Measurements from ENCODE around the gene VEGFB. TPM values are rescaled to one million over a fixed set of nuclear protein-coding genes. Genes with fewer than 3 reads are reported as not detected.
A peak's percentile ranks its signal among the peaks of the same experiment; 100 is the strongest.

The VEGFB gene
- polyA plus RNA-seq, 3 donors, result 73.8 to 84.8 (median 81.0) TPM

- no peak for DNase-seq (ENCODE audit: low read depth in 3 of 3, low spot score in 2 of 3)
Measured at GRCh38 chr11:64210301-64211020, 23.9 kb upstream of the VEGFB start.

- DNase-seq (ENCODE audit: low read depth in 3 of 3, low spot score in 2 of 3), result no peak
Measured at GRCh38 chr11:64211181-64211872, 23.1 kb upstream of the VEGFB start.

GRCh38 chr11:64216879-64217278 is 17.5 kb upstream of the VEGFB start:
- DNase-seq (ENCODE audit: low read depth in 3 of 3, low spot score in 2 of 3), result no peak

DNA sequence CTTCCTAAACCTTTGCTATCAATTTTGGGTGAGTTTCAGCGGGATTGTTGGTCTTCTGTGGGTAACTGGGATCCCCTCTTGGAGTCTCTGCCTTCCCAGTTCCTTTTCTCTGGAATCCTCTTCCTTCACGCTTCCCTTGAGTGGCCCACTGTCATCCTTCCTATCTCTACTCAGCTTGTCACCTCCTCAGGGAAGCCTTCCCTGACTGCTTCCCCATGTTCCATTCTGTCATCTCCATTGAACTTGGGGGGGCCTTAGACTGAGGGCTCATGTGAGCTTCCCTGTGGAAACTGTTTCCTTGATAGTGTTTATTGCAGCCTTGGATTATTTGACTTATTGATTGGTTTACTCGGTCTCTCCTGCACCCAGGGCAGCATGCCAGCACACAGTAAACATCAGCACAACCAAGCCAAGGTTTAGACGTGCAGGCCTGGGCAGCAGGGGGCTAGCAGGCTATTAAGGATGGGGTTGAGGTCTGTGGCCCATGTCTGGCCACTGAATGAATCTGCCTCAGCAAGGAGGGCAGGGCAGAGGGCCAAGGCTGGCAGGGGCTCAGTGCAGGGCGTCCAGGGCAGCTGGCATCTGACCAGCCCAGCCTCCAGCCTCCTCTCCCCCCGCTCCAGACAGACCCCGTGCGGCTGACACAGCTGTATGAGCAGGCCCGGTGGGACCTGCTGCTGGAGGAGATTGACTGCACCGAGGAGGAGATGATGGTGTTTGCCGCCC is 15.6 kb upstream of the VEGFB start:
- DNase-seq (ENCODE audit: low read depth in 3 of 3, low spot score in 2 of 3), result no peak

GRCh38 chr11:64219354-64219684 is 15.1 kb upstream of the VEGFB start:
- no peak for DNase-seq (ENCODE audit: low read depth in 3 of 3, low spot score in 2 of 3)

- DNase-seq (ENCODE audit: low read depth in 3 of 3, low spot score in 2 of 3), result no peak
Measured at GRCh38 chr11:64219755-64220154, 14.6 kb upstream of the VEGFB start.

DNA sequence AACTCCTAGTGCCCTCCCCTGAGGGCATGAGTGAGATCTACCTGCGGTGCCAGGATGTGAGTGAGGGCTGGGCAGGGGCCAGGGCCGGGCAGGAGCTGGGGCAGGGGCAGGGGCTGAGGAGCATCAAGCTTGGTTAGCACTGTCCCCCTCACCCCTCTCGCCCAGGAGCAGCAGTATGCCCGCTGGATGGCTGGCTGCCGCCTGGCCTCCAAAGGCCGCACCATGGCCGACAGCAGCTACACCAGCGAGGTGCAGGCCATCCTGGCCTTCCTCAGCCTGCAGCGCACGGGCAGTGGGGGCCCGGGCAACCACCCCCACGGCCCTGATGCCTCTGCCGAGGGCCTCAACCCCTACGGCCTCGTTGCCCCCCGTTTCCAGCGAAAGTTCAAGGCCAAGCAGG is 14.1 kb upstream of the VEGFB start:
- DNase-seq (ENCODE audit: low read depth in 3 of 3, low spot score in 2 of 3), result no peak

GRCh38 chr11:64220798-64221197 is 13.6 kb upstream of the VEGFB start:
- no peak for DNase-seq (ENCODE audit: low read depth in 3 of 3, low spot score in 2 of 3)

- DNase-seq (ENCODE audit: low read depth in 3 of 3, low spot score in 2 of 3), result no peak
Measured at GRCh38 chr11:64222651-64223000, 11.8 kb upstream of the VEGFB start.

DNA sequence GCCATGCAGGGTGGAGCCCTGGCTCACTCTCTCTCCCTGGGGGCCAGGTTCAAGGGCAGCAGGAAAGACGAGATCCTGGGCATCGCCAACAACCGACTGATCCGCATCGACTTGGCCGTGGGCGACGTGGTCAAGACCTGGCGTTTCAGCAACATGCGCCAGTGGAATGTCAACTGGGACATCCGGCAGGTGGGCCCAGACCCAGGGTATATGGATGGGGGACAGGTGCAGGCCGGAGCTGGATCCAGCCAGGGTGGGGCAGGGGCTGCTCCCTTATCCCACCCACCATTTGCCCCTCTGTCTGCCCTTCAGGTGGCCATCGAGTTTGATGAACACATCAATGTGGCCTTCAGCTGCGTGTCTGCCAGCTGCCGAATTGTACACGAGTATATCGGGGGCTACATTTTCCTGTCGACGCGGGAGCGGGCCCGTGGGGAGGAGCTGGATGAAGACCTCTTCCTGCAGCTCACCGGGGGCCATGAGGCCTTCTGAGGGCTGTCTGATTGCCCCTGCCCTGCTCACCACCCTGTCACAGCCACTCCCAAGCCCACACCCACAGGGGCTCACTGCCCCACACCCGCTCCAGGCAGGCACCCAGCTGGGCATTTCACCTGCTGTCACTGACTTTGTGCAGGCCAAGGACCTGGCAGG is 11.3 kb upstream of the VEGFB start:
- no peak for DNase-seq (ENCODE audit: low read depth in 3 of 3, low spot score in 2 of 3)

DNA sequence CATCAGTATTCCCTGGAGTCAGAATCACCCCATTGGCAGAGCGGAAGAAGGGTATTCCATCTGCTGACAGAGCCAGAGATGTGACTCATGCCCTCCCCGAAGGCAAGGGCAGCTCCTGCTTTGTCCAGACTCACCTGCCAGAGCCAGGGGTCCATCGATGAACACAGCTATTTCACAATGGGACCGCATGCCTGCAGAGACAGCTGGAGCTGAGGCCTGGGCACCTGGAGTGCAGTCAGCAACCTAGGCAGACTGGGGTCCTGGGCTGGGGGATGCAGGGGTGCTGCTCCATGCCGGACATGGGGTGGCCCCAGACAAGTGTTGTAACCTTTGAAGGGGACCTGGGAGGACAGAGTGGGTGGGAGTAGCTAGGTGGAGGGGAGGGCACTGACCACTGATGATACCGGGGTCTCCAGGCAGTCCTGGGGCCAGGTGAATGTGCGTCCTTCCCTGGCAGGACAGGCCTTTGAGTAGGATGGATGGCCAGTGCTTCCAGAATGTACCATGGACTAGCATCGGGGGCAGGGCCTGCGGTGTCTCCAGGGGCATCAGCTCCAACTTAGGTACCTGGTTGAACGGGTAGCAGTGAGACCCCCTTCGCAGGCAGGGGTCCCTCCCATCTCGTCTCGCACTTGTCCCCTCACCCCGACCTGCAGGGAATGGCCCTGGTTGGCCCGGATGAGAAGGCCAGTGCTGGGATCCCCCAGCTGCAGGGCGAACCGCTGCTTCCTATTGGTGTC is 10.1 kb upstream of the VEGFB start:
- no peak for DNase-seq (ENCODE audit: low read depth in 3 of 3, low spot score in 2 of 3)

GRCh38 chr11:64224891-64225607 is 9.3 kb upstream of the VEGFB start:
- DNase-seq (ENCODE audit: low read depth in 3 of 3, low spot score in 2 of 3), result no peak

DNA sequence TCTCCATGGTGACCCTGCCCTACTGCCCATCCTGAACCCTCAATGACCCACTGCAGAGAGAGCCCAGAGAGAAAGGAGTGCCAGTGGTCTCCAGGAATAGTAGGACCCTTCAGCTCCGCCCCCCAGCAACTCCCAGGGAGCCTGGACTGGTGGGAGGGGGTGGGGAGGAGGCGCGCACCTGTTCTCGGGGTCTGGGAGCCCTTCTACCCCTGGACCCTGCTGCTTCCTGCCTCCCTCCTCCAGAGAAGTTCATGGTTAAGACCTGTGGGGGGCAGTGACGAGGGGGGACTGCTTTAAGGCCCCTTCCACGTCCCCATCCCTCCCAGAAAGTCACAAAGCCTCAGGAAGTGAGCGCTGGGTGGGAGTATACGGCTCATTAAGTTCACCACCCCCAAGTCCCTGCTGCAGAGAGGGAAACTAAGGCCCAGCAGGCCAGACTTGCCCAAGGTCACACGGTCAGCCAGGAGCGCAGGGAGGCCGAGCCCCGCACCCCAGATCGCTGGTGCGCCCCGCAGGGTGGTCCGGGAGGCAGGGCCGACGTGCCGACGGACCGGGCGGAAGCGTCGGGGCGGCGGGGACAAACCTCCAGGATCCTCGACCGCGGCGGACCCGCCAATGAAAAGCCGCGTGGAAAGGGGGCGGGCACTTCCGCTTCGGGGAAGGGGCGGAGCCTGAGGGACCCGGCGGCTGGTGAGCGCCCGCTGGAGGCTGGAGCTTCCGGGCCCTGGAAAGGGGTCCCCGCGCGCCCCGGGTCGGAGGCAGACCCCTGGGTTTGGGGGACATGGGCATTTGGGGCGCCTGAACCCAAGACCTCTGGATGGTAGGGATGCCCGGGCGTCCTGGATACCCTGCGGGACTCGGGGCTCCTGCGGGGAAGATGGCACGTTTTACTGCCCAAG is 8.5 kb upstream of the VEGFB start, which contains the start of the genes NUDT22 and TRPT1:
TSS of gene NUDT22 (plus strand) at position 667 of the 899 bp plus-strand sequence. CDS start 379 bp downstream, outside the sequence.
TSS of gene TRPT1 (minus strand) at position 579 of the 899 bp plus-strand sequence. CDS start at position 253, 326 bp downstream.
- peak in 1 of 3 donors; percentile 74 for DNase-seq (ENCODE audit: low read depth in 3 of 3, low spot score in 2 of 3)

- no peak for DNase-seq (ENCODE audit: low read depth in 3 of 3, low spot score in 2 of 3)
Measured at GRCh38 chr11:64226507-64227051, 7.8 kb upstream of the VEGFB start.

DNA sequence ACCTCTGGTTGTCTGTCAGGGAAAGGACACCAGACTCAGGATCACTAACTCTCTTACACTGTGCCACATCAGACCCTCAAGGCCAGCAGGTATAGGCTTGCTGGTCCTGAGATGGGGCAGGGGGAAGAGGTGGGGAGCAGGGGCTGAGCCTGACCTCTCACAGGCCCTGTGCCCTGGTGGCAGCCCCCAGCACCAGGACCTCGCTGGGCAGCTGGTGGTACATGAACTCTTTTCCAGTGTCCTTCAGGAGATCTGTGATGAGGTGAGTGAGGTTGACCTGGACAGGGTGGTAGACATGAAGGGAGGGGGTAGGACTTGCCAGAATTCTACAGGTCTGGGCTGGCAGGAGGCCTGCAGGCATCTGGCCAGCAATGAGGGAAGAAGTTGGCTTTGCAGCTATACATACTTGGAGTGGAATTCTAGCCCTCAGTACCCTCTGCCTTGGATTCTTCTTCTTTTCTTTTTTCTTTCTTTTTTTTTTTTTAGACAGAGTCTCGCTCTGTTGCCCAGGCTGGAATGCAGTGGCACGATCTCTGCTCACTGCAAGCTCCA is 6.9 kb upstream of the VEGFB start:
- DNase-seq (ENCODE audit: low read depth in 3 of 3, low spot score in 2 of 3), result no peak

DNA sequence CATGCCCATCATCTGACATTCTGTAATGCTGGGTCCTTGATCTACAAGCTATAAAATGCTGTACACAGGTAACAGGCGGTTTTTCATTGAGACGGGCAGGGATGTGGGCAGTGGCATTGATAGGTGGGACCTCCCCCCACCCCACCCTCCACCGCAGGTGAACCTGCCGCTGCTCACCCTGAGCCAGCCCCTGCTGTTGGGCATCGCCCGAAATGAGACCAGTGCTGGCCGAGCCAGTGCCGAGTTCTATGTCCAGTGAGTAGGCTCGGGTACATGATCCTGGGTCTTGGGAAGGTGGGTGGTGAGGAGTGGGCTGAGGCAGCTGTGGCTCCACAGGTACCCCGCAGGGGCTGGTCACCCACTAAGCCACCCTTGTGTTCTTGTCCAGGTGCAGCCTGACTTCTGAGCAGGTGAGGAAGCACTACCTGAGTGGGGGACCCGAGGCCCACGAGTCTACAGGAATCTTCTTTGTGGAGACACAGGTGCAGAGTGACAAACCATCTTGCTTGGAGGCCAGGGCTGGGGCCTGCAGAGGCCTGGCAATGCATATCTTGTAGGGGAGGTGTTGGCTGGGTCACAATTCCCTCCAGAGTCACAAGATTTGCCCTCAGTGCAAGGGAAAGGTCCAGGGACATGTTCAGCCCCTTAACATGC is 5.2 kb upstream of the VEGFB start:
- no peak for DNase-seq (ENCODE audit: low read depth in 3 of 3, low spot score in 2 of 3)

GRCh38 chr11:64229744-64230170 is 4.6 kb upstream of the VEGFB start:
- no peak for DNase-seq (ENCODE audit: low read depth in 3 of 3, low spot score in 2 of 3)

All from right renal cortex interstitium (tissue), 3 donors.